Suprapubic skin (tissue), 4 donors: ENCODE results near the gene ERP29. TPM values are rescaled to one million over a fixed set of nuclear protein-coding genes. Genes with fewer than 3 reads are reported as not detected.

ENCODE experiments used
- DNase-seq, 2 donors: peaks; one replicate each; pipeline ENCODE4 v3.0.0-alpha.2; 2019; ENCODE audit warnings: low spot score in 2 of 2
- H3K27ac ChIP-seq: fragments of 200-600 bp; sonication (generic); one replicate; pipeline ENCODE4 v1.5.1; 2019
- H3K27me3 ChIP-seq: fragments of 200-600 bp; sonication (generic); one replicate; pipeline ENCODE4 v1.5.1; 2019
- H3K36me3 ChIP-seq: fragments of 200-600 bp; sonication (generic); one replicate; pipeline ENCODE4 v1.5.1; 2019
- H3K4me1 ChIP-seq: fragments of 200-600 bp; sonication (generic); one replicate; pipeline ENCODE4 v1.5.1; 2019
- H3K4me3 ChIP-seq: fragments of 200-600 bp; sonication (generic); one replicate; pipeline ENCODE4 v1.5.1; 2019; ENCODE audit warnings: mild to moderate bottlenecking
- H3K9me3 ChIP-seq: fragments of 200-600 bp; sonication (generic); one replicate; pipeline ENCODE4 v1.5.1; 2019
- EP300 ChIP-seq: sonication (generic); formaldehyde crosslinking; IDR thresholded peaks from one replicate; pipeline ENCODE4 v1.6.1; 2017; ENCODE audit warnings: antibody characterized with exemption
- POLR2A ChIP-seq, 2 donors: fragments of 450-650 bp; IDR thresholded peaks; one replicate each; pipeline ENCODE4 v1.6.1; 2017; ENCODE audit warnings: antibody characterized with exemption in 2 of 2, mild to moderate bottlenecking in 2 of 2, moderate library complexity in 2 of 2
- POLR2AphosphoS5 ChIP-seq, 3 donors: sonication (generic); formaldehyde crosslinking; IDR thresholded peaks; one replicate each; pipeline ENCODE4 v1.6.1; 2017; ENCODE audit warnings: antibody characterized with exemption in 3 of 3
- WGBS: methylation state at CpG from one replicate; pipeline ENCODE4 v1.1.5; 2018; 5-methylcytosine and 5-hydroxymethylcytosine counted together
- total RNA-seq, 4 donors: library from RNA; depleted of rRNA; stranded (reverse); fragments of >200 nt; gene quantifications; one replicate each; pipeline ENCODE4 v1.1.0, GENCODE V29; 2016
- TF ChIP-seq, protein P1 (sequence below), 2 donors: fragments of 200-600 bp in 1 of 2; fragments of 450-650 bp in 1 of 2; sonication (generic) in 1 of 2; IDR thresholded peaks; one replicate each; pipeline ENCODE4 v1.5.1; 2016 to 2019; ENCODE audit warnings: antibody characterized with exemption in 2 of 2, mild to moderate bottlenecking in 1 of 2, moderate library complexity in 1 of 2

The ERP29 gene
- total RNA-seq, result 10 to 100 TPM; 40.8 to 71.0 (median 52.5) TPM

DNA sequence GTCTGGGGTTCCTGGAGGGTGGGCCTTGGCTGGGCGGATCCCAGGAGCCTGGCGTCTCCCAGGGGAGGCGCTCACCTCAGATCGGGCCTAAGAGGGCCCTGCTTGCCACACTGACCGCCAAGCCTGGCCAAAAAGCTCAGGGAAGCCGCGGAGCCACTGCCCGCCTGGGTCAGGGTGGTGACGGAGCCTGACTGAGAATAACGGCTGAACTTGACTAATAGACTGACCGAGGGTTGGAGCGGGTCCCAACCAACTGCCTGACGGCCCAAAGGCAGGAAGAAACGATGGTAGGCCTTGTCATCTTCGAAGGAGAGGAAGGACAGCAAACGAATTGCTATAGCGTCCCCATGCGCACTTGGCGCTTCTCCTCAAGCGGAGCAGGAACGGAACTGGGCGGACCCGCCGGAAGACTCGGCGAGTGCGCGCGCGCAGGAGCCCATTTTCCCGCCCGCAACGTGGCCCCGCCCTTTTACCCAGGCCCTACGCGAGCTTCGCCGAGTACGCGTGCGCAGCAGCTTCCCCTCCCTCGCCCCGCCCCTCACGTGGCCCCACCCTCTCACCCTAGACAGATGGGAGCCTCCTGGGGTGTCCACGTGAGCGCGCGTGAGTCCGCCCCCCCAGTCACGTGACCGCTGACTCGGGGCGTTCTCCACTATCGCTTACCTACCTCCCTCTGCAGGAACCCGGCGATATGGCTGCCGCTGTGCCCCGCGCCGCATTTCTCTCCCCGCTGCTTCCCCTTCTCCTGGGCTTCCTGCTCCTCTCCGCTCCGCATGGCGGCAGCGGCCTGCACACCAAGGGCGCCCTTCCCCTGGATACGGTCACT lies at the start of gene ERP29, which contains the start of gene TMEM116:
ERP29 (plus strand) TSS at position 652 of the 826 bp plus-strand sequence; CDS start at position 692, 40 bp downstream.
TMEM116 (minus strand) TSS at position 391 of the 826 bp plus-strand sequence. CDS start 7,895 bp downstream, outside the sequence.
- peak; percentile 100 for DNase-seq
- under 1% methylated on average over 57 of the region's 67 CpGs for WGBS
- Histone ChIP-seq H3K27me3 (no peaks in the 10 kb centered on the region), H3K9me3 (no peaks in the 10 kb centered on the region), H3K27ac (peak within 1 kb of the TSS; percentile 97), H3K4me3 (peak within 1 kb of the TSS; percentile 83), H3K36me3 (peaks cover 7% of the 10 kb centered on the region), H3K4me1 (peaks cover 49% of the 10 kb centered on the region)
- peak; percentile 67 to 94 for TF ChIP-seq POLR2A (IDR thresholded peaks at IDR 0.05)
- TF ChIP-seq EP300, result no peak
- TF ChIP-seq, protein P1, sequence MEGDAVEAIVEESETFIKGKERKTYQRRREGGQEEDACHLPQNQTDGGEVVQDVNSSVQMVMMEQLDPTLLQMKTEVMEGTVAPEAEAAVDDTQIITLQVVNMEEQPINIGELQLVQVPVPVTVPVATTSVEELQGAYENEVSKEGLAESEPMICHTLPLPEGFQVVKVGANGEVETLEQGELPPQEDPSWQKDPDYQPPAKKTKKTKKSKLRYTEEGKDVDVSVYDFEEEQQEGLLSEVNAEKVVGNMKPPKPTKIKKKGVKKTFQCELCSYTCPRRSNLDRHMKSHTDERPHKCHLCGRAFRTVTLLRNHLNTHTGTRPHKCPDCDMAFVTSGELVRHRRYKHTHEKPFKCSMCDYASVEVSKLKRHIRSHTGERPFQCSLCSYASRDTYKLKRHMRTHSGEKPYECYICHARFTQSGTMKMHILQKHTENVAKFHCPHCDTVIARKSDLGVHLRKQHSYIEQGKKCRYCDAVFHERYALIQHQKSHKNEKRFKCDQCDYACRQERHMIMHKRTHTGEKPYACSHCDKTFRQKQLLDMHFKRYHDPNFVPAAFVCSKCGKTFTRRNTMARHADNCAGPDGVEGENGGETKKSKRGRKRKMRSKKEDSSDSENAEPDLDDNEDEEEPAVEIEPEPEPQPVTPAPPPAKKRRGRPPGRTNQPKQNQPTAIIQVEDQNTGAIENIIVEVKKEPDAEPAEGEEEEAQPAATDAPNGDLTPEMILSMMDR (IDR thresholded peaks at IDR 0.05), result peak; percentile 73 to 77
- peak; percentile 92 to 93 (median 92) for TF ChIP-seq POLR2AphosphoS5 (IDR thresholded peaks at IDR 0.05)

DNA sequence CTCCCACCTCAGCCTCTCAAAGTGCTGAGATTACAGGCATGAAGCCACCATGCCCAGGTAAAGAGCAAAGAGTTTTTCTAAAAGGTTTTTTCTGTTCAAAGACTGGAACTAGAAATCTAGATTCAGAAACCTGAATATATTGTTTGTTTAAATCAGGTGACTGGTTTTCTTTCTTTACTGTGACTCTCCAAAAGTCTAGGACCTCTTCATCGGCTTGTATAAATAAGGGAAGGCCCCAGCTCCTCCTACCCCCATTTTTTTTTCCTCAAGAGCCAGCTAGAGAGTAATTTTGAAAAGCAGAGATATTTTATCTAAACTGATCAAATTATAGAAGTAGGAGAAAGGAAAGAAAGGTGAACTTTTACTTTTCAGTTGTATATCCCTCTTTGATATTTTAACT lies 48.3 kb upstream of the ERP29 start:
- Histone ChIP-seq H3K4me3 (no peak overlapping the region), H3K27ac (no peak overlapping the region), H3K27me3 (no peaks in the 10 kb centered on the region), H3K4me1 (no peaks in the 10 kb centered on the region), H3K9me3 (no peaks in the 10 kb centered on the region), H3K36me3 (no peaks in the 10 kb centered on the region)
- WGBS, result 61% methylated on average over 1 of the region's 1 CpG
- DNase-seq, result no peak
- TF ChIP-seq EP300, result no peak

DNA sequence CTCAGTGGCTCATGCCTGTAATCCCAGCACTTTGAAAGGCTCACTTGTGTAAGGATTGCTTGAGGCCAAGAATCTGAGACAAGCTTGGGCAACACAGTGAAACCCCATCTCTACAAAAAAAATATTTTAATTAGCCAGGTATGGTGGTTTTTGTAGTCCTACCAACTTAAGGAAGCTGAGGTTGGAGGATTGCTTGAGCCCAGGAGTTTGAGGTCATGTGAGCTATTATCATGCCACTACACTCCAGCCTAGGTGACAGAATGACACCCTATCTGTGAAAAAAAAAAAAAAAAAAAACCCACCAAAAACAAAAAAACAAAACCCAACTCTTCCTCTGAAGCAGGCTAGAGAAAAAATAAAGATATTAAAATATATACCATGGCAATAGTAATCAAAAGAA lies 41.4 kb upstream of the ERP29 start:
- Histone ChIP-seq H3K4me3 (no peak overlapping the region), H3K9me3 (peaks cover 7% of the 10 kb centered on the region), H3K36me3 (no peaks in the 10 kb centered on the region), H3K27ac (no peak overlapping the region), H3K27me3 (no peaks in the 10 kb centered on the region), H3K4me1 (no peaks in the 10 kb centered on the region)
- DNase-seq, result no peak
- no peak for TF ChIP-seq POLR2AphosphoS5 (IDR thresholded peaks at IDR 0.05)
- TF ChIP-seq, protein P1 (IDR thresholded peaks at IDR 0.05), result no peak
- TF ChIP-seq EP300, result no peak
- no peak for TF ChIP-seq POLR2A (IDR thresholded peaks at IDR 0.05)

DNA sequence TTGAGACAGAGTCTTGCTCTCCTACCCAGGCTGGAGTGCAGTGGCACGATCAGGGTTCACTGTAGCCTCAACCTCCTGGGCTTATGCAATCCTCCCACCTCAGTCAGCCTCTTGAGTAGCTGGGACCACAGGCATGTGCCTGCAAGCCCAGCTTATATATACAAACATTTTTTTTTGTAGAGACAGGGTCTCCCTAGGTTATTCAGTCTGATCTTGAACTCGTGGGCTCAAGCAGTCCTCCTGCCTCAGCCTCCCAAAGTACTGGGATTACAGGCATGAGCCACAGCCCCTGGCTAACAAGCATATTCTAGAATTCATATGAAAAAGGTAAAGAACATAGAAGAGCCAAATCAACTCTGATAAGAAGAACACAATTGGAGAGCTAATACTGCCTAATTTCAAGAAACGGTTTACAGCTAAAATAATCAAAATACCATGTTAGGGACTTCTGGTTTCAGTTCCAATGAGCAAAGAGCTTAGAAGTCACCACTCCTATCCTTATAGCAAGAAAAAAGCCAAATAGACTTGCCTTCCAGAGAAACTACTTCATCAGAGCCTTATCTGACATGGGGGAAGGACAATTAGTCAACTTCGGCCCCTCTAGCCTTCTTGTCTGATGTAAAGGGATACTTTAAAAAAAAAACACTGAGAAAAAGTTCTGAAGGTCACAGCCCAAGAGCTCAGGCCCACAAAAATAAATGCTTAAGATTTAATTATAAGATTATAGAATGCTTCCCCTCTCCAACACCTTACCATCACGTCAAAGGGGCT lies 37.9 kb upstream of the ERP29 start:
- Histone ChIP-seq H3K4me1 (no peaks in the 10 kb centered on the region), H3K27me3 (no peaks in the 10 kb centered on the region), H3K4me3 (no peak overlapping the region), H3K9me3 (peaks cover 7% of the 10 kb centered on the region), H3K27ac (no peak overlapping the region), H3K36me3 (no peaks in the 10 kb centered on the region)
- TF ChIP-seq POLR2AphosphoS5 (IDR thresholded peaks at IDR 0.05), result no peak
- TF ChIP-seq EP300, result no peak
- TF ChIP-seq, protein P1 (IDR thresholded peaks at IDR 0.05), result no peak
- TF ChIP-seq POLR2A (IDR thresholded peaks at IDR 0.05), result no peak
- WGBS, result 81% methylated on average over 5 of the region's 5 CpGs
- DNase-seq, result no peak

DNA sequence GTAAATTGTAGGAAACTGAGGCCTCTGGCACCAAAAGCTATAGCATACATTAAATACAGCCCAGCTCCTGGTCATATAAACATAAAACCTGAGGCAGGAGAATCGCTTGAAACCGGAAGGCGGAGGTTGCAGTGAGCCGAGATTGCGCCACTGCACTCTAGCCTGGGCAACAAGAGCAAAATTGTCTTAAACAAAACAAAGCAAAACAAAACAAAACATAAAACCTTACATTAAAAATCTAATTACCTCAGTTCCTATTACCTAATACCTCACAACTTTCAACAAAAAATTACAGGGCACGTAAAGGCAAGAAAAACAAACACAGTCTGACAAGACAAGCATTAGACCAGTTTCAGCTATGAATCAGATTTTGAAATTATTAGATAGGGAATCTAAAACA lies 36.9 kb upstream of the ERP29 start:
- Histone ChIP-seq H3K4me1 (no peaks in the 10 kb centered on the region), H3K9me3 (no peaks in the 10 kb centered on the region), H3K36me3 (no peaks in the 10 kb centered on the region), H3K27me3 (no peaks in the 10 kb centered on the region), H3K27ac (no peak overlapping the region), H3K4me3 (no peak overlapping the region)
- DNase-seq, result no peak
- 94% methylated on average over 6 of the region's 6 CpGs for whole genome bisulfite sequencing
- TF ChIP-seq POLR2A (IDR thresholded peaks at IDR 0.05), result no peak
- TF ChIP-seq EP300, result no peak
- TF ChIP-seq POLR2AphosphoS5 (IDR thresholded peaks at IDR 0.05), result no peak
- TF ChIP-seq, protein P1 (IDR thresholded peaks at IDR 0.05), result no peak
